ENCODE results near the gene BRD7.

- TF ChIP-seq POLR2AphosphoS5 (IDR thresholded peaks at IDR 0.05; ENCODE audit: borderline replicate concordance, low read depth, low read length), result no peak
- no peak for TF ChIP-seq EZH2 (IDR thresholded peaks at IDR 0.05)
- no peak for TF ChIP-seq FOXP2 (optimal IDR thresholded peaks at IDR 0.05; ENCODE audit: control extremely low read depth, extremely low read length, insufficient read depth)
These were observed 24.6 kb upstream of the BRD7 start for GRCh38 chr16:50393416-50393815.
